K562 (cell line): ENCODE measurements around the gene NKX6-2. TPM values are rescaled to one million over a fixed set of nuclear protein-coding genes. Genes with fewer than 3 reads are reported as not detected.

ENCODE experiments used
- ATAC-seq: fragments of 200-7000 bp; cut with Tn5 transposase; 3 replicates; pipeline ENCODE4 v1.9.1; 2020; ENCODE audit warnings: moderate library complexity
- BruUV-seq: library from RNA; stranded (reverse); fragments of 400-500 nt; replicated peaks from 2 replicates; lab custom pipeline; 2021; lab: Mats Ljungman, UMichigan
- CTCF ChIA-PET: fragments of 300-600 bp; formaldehyde crosslinking; extraction: SDS; loops from one replicate; lab custom pipeline; 2021; ENCODE audit warnings: low intra/inter-chr PET ratio; lab: Yijun Ruan, JAX
- POLR2A ChIA-PET: fragments of 300-600, 350-650 bp; sonication (Branson Sonifier 250); formaldehyde crosslinking; extraction: SDS; loops from one replicate; lab custom pipeline; 2021; ENCODE audit warnings: antibody characterized with exemption, inconsistent platforms; lab: Yijun Ruan, JAX
- DNase-seq, 4 experiments: peaks; one replicate each; pipeline versions ENCODE4 v3.0.0 to v3.0.0-alpha.2; 2011 to 2018; ENCODE audit warnings: low spot score in 3 of 4, mixed read lengths in 3 of 4; ENCODE audit errors: extremely low read depth in 1 of 4
- FAIRE-seq: peaks from 2 replicates; lab custom pipeline; 2011; peaks lifted over from hg19 to GRCh38; lab: Jason Lieb, UNC
- H2AFZ ChIP-seq: 2 replicates; pipeline ENCODE4 v1.6.0; 2011; ENCODE audit warnings: low read depth, low read length, control low read depth, inconsistent platforms
- H3K27ac ChIP-seq: fragments of 200-600 bp; 3 replicates; pipeline ENCODE4 v1.8.0; 2011; ENCODE audit warnings: low read depth, mild to moderate bottlenecking, control low read depth, inconsistent platforms, low read length, moderate library complexity, mixed read lengths; ENCODE audit errors: extremely low read depth
- H3K27me3 ChIP-seq, 2 experiments: fragments of 300-600 bp in 1 of 2; 2 replicates in 1 of 2; 3 replicates in 1 of 2; pipeline versions ENCODE4 v1.6.0 to v1.8.0; 2011; ENCODE audit warnings: inconsistent platforms in 2 of 2, low read length in 2 of 2, mild to moderate bottlenecking in 1 of 2, mixed read lengths in 1 of 2, moderate library complexity in 1 of 2; ENCODE audit not compliant: control insufficient read depth in 2 of 2, insufficient read depth in 2 of 2
- H3K36me3 ChIP-seq: fragments of 300-600 bp; 3 replicates; pipeline ENCODE4 v1.8.0; 2011; ENCODE audit warnings: mild to moderate bottlenecking, low read length, inconsistent platforms; ENCODE audit not compliant: control insufficient read depth, insufficient read depth
- H3K4me1 ChIP-seq, 2 experiments: fragments of 200-600 bp in 1 of 2; replicated peaks in 1 of 2; 2 replicates in 1 of 2; 3 replicates in 1 of 2; pipeline versions ENCODE4 v1.5.1 to v1.8.0; 2011; ENCODE audit warnings: inconsistent platforms in 2 of 2, low read length in 2 of 2, mild to moderate bottlenecking in 1 of 2, mixed read lengths in 1 of 2, moderate library complexity in 1 of 2; ENCODE audit not compliant: control insufficient read depth in 2 of 2, insufficient read depth in 2 of 2
- H3K4me2 ChIP-seq: 2 replicates; pipeline ENCODE4 v1.6.1; 2011; ENCODE audit warnings: low read length, control low read depth, inconsistent platforms, mixed read lengths; ENCODE audit not compliant: insufficient read depth
- H3K4me3 ChIP-seq: fragments of 200-600 bp; sonication (generic), shearing (Covaris generic); 2 replicates; pipeline ENCODE4 v1.5.1; 2016; ENCODE audit warnings: control low read depth, inconsistent platforms
- H3K79me2 ChIP-seq: fragments of 200-600 bp; 3 replicates; pipeline ENCODE4 v1.8.0; 2011; ENCODE audit warnings: low read length, inconsistent platforms; ENCODE audit not compliant: control insufficient read depth, insufficient read depth
- H3K9ac ChIP-seq, 2 experiments: 2 replicates each; pipeline versions ENCODE4 v1.6.0 to v1.6.1; 2011; ENCODE audit warnings: low read depth in 2 of 2, low read length in 2 of 2, control low read depth in 1 of 2, inconsistent platforms in 1 of 2, mild to moderate bottlenecking in 1 of 2, mixed read lengths in 1 of 2; ENCODE audit not compliant: insufficient read depth in 1 of 2
- H3K9me1 ChIP-seq: one replicate; pipeline ENCODE4 v1.6.0; 2011; ENCODE audit warnings: inconsistent platforms, mild to moderate bottlenecking, low read length, moderate library complexity; ENCODE audit not compliant: control insufficient read depth, insufficient read depth
- H3K9me3 ChIP-seq: replicated peaks from 2 replicates; pipeline ENCODE4 v1.5.1; 2011; ENCODE audit warnings: low read depth, low read length, inconsistent platforms; ENCODE audit not compliant: control insufficient read depth, insufficient read depth
- H4K20me1 ChIP-seq: replicated peaks from 2 replicates; pipeline ENCODE4 v1.6.1; 2011; ENCODE audit warnings: low read length, inconsistent platforms, mixed read lengths; ENCODE audit not compliant: control insufficient read depth, insufficient read depth
- CBFA2T3 ChIP-seq: fragments of 450-650 bp; IDR thresholded peaks from 2 replicates; pipeline ENCODE4 v1.6.1; 2017
- CSDE1 ChIP-seq, 2 experiments: fragments of 450-650 bp; IDR thresholded peaks; 2 replicates each; pipeline ENCODE4 v1.6.1; 2016; ENCODE audit warnings: mild to moderate bottlenecking in 1 of 2
- CTBP1 ChIP-seq: fragments of 450-650 bp; IDR thresholded peaks from 2 replicates; pipeline ENCODE4 v1.6.1; 2016; ENCODE audit warnings: borderline replicate concordance
- ELF1 ChIP-seq: fragments of 200-800 bp; sonication (Bioruptor generic); IDR thresholded peaks from 2 replicates; pipeline ENCODE4 v1.6.1; 2016; ENCODE audit warnings: missing genetic modification characterization, missing compliant biosample characterization
- L3MBTL2 ChIP-seq: fragments of 450-650 bp; IDR thresholded peaks from 2 replicates; pipeline ENCODE4 v1.6.1; 2016; ENCODE audit warnings: mild to moderate bottlenecking, moderate library complexity
- NR4A1 ChIP-seq, 2 experiments: fragments of 250-450 bp in 1 of 2; fragments of 450-650 bp in 1 of 2; sonication (Bioruptor Pico) in 1 of 2; IDR thresholded peaks; 2 replicates each; pipeline versions ENCODE4 v1.4.0 to v1.6.1; 2016 to 2020; ENCODE audit warnings: mild to moderate bottlenecking in 2 of 2, missing compliant biosample characterization in 1 of 2, missing genetic modification characterization in 1 of 2, moderate library complexity in 1 of 2
- PHB ChIP-seq: fragments of 250-450 bp; sonication (Bioruptor Pico); IDR thresholded peaks from 2 replicates; pipeline ENCODE4 v1.5.0; 2021
- SMARCA4 ChIP-seq: fragments of 450-650 bp; IDR thresholded peaks from 2 replicates; pipeline ENCODE4 v1.6.1; 2016
- TEAD2 ChIP-seq: fragments of 450-650 bp; IDR thresholded peaks from 2 replicates; pipeline ENCODE4 v1.6.1; 2016; ENCODE audit warnings: missing genetic modification characterization, control low read depth, missing compliant biosample characterization
- ZKSCAN1 ChIP-seq: fragments of 150-350 bp; IDR thresholded peaks from 2 replicates; pipeline ENCODE4 v1.6.1; 2016; ENCODE audit warnings: low read depth, low read length
- ZNF79 ChIP-seq: fragments of 250-450 bp; sonication (Bioruptor Pico); IDR thresholded peaks from 2 replicates; pipeline ENCODE4 v1.4.0; 2020; ENCODE audit warnings: low read depth, mild to moderate bottlenecking, moderate library complexity
- WGBS: fragments of 100-300 bp; shearing (Covaris generic); methylation state at CpG from one replicate; pipeline ENCODE4 v1.1.6; 2016; ENCODE audit warnings: low coverage, mixed read lengths; ENCODE audit not compliant: insufficient coverage; ENCODE audit errors: missing lambda C conversion rate; 5-methylcytosine and 5-hydroxymethylcytosine counted together
- in situ Hi-C: fragments of 300-500 bp; cut with MboI; formaldehyde crosslinking; loops from 4 replicates; pipeline ENCODE4 v1.15.0; 2018; ENCODE audit warnings: inconsistent platforms, mixed read lengths
- intact Hi-C: fragments of 100-400 bp; cut with micrococcal nuclease; formaldehyde crosslinking; loops from 2 replicates; pipeline ENCODE4 v1.14.2; 2022
- polyA plus RNA-seq, 8 experiments: library from polyadenylated mRNA; depleted of rRNA in 4 of 8; stranded (reverse) in 5 of 8; unstranded in 3 of 8; fragments of >200 nt; fragmentation: Nextera tagmentation in 2 of 8; fragmentation: Illumina TruSeq in 1 of 8; extraction: Ambion mirVana in 2 of 8; extraction: Trizol in 1 of 8; gene quantifications; 2 replicates each; pipeline versions ENCODE4 v1.2.1 to v1.2.3, GENCODE V29; 2011 to 2014; ENCODE audit warnings: inconsistent platforms in 1 of 8, missing spikeins in 1 of 8
- total RNA-seq, 7 experiments: library from RNA; depleted of rRNA in 6 of 7; stranded (reverse); fragments of >200 nt in 6 of 7; fragmentation: Illumina TruSeq in 2 of 7; extraction: Trizol in 2 of 7; gene quantifications; 2 replicates each; pipeline versions ENCODE4 v1.2.1 to v1.2.3, GENCODE V29; 2011 to 2021; ENCODE audit warnings: low replicate concordance in 1 of 7
- TF ChIP-seq, protein P1 (sequence below): fragments of 450-650 bp; IDR thresholded peaks from 2 replicates; pipeline ENCODE4 v1.7.1; 2018; ENCODE audit warnings: mild to moderate bottlenecking, low read depth; ENCODE audit not compliant: partially characterized antibody
- TF ChIP-seq, protein P2 (sequence below): fragments of 250-450 bp; sonication (Bioruptor Pico); IDR thresholded peaks from 2 replicates; pipeline ENCODE4 v1.8.0; 2021; ENCODE audit warnings: moderate library complexity, mild to moderate bottlenecking, inconsistent platforms

The NKX6-2 gene
- total and polyA plus RNA-seq, 9 of the 15 experiments (the other 6 are each of a cell fraction or from before 2014, with no cell fraction given) = 1.0 to 1.6 TPM; not detected in 7

GRCh38 chr10:132753596-132753995 lies 32.4 kb downstream of the NKX6-2 start:
- no TSS peak for BruUV-seq
- Histone ChIP-seq H3K9ac (no peak overlapping the region), H3K4me2 (no peak overlapping the region), H4K20me1 (no peaks in the 10 kb centered on the region), H3K4me3 (no peak overlapping the region), H3K27me3 (no peaks in the 10 kb centered on the region), H3K79me2 (no peaks in the 10 kb centered on the region), H3K36me3 (no peaks in the 10 kb centered on the region), H3K4me1 (peaks cover 0 to 5% of the 10 kb centered on the region in 2 experiments; a peak in 1 of 5 replicates), H3K27ac (no peak overlapping the region), H2AFZ (no peak overlapping the region), H3K9me1 (no peaks in the 10 kb centered on the region), H3K9me3 (no peaks in the 10 kb centered on the region; the same call in 1 of the 2 replicates)
- DNase-seq (no peak), ATAC-seq (no peak), FAIRE-seq (no peak)
- TF ChIP-seq, protein P1, sequence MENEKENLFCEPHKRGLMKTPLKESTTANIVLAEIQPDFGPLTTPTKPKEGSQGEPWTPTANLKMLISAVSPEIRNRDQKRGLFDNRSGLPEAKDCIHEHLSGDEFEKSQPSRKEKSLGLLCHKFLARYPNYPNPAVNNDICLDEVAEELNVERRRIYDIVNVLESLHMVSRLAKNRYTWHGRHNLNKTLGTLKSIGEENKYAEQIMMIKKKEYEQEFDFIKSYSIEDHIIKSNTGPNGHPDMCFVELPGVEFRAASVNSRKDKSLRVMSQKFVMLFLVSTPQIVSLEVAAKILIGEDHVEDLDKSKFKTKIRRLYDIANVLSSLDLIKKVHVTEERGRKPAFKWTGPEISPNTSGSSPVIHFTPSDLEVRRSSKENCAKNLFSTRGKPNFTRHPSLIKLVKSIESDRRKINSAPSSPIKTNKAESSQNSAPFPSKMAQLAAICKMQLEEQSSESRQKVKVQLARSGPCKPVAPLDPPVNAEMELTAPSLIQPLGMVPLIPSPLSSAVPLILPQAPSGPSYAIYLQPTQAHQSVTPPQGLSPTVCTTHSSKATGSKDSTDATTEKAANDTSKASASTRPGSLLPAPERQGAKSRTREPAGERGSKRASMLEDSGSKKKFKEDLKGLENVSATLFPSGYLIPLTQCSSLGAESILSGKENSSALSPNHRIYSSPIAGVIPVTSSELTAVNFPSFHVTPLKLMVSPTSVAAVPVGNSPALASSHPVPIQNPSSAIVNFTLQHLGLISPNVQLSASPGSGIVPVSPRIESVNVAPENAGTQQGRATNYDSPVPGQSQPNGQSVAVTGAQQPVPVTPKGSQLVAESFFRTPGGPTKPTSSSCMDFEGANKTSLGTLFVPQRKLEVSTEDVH = no peak
- TF ChIP-seq NR4A1 (CRISPR knock-in tag; IDR thresholded peaks at IDR 0.05) (no peak), NR4A1 (tag; IDR thresholded peaks at IDR 0.05) (no peak), L3MBTL2 (no peak), ZNF79 (CRISPR knock-in tag) (no peak), CSDE1 (IDR thresholded peaks at IDR 0.05) (no peak), PHB (no peak), CBFA2T3 (no peak), CTBP1 (no peak), ELF1 (tag) (no peak), TEAD2 (tag) (no peak), ZKSCAN1 (no peak), SMARCA4 (no peak)
- TF ChIP-seq, protein P2, sequence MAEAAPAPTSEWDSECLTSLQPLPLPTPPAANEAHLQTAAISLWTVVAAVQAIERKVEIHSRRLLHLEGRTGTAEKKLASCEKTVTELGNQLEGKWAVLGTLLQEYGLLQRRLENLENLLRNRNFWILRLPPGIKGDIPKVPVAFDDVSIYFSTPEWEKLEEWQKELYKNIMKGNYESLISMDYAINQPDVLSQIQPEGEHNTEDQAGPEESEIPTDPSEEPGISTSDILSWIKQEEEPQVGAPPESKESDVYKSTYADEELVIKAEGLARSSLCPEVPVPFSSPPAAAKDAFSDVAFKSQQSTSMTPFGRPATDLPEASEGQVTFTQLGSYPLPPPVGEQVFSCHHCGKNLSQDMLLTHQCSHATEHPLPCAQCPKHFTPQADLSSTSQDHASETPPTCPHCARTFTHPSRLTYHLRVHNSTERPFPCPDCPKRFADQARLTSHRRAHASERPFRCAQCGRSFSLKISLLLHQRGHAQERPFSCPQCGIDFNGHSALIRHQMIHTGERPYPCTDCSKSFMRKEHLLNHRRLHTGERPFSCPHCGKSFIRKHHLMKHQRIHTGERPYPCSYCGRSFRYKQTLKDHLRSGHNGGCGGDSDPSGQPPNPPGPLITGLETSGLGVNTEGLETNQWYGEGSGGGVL = no peak
- ChIA-PET CTCF (no interaction called here), POLR2A (no interaction called here)
- in situ Hi-C loops = no loop called here
- intact Hi-C loops = no loop called here
- 91% methylated on average over 7 of the region's 15 CpGs for WGBS
